GM21423 (cell line): ENCODE results near the gene MPIG6B.

Experiments used
- ATAC-seq: cut with Tn5 transposase; IDR thresholded peaks from one replicate; pipeline ENCODE4 v1.9.1; 2021; ENCODE audit warnings: mild to moderate bottlenecking, moderate library complexity; ENCODE audit not compliant: unreplicated experiment

Gene MPIG6B, protein sequence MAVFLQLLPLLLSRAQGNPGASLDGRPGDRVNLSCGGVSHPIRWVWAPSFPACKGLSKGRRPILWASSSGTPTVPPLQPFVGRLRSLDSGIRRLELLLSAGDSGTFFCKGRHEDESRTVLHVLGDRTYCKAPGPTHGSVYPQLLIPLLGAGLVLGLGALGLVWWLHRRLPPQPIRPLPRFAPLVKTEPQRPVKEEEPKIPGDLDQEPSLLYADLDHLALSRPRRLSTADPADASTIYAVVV

DNA sequence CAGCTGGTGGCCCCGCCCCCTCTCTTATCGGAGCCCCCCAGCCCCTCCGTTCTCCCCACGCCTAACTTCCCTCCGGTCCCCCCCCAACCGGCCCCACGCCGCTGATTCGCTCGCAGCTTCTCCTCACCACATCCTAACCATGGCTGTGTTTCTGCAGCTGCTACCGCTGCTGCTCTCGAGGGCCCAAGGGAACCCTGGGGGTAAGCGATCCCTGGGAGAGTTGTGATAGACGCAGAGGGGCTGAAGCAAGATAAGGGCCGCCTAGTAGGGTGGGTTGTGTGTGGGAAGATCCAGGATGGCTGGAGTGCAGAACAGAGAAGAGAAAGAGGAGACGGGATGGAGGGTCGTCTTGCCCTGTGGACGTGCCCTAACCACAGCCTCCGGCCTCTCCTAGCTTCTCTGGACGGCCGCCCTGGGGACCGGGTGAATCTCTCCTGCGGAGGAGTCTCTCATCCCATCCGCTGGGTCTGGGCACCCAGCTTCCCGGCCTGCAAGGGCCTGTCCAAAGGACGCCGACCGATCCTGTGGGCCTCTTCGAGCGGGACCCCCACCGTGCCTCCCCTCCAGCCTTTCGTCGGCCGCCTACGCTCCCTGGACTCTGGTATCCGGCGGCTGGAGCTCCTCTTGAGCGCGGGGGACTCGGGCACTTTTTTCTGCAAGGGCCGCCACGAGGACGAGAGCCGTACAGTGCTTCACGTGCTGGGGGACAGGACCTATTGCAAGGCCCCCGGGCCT, at the start of gene MPIG6B:
MPIG6B (plus strand) TSS at position 129 of the 735 bp plus-strand sequence; CDS start at position 140, 11 bp downstream.
- ATAC-seq: no peak

DNA sequence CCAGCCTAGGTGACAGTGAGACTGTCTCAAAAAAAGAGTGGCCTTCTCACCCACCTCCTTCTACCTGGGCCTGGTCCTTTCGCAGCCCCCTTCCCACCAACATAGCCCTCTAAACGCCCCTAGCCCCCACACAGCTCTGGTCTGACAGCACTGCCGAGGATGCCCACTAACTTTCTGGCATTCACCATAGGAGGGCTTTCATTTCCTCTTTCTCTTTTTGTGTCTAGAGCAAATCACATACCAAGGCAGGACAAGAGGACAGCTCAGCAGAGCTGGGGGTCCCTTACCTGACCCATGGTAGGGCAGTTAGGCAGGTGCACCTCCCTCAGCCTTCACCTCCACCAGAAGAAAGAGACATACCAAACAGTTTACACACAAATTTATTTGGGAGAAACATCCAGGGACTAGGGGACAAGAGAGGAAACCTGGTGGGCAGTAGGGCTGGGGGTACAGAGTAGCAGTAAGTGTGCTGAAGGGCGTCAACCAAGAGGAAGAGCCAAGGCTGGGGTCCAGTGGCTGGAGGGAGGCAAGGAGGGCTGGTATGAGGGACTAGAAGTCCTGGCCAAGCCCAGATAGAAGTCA, 46.8 kb upstream of the MPIG6B start:
- no peak for ATAC-seq

DNA sequence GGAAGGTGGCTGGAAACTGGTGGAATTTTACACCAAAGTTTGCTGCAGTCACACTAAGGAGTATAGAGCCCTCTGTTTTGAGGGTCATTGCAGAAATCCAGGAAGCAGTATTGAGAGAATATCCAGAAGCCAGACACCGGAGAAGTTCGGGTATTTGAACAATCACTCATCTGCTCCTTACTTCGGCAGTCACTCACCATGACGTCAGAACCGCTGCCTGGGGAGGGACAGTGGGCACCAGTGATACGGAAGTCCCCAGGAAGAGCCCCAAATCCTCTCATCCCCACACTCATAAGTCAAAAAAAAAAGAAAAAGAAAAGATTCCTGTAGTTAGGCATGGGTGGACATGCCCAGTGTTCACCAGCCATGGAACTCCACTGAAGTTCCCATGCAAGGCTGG, 46.3 kb upstream of the MPIG6B start:
- ATAC-seq: no peak

DNA sequence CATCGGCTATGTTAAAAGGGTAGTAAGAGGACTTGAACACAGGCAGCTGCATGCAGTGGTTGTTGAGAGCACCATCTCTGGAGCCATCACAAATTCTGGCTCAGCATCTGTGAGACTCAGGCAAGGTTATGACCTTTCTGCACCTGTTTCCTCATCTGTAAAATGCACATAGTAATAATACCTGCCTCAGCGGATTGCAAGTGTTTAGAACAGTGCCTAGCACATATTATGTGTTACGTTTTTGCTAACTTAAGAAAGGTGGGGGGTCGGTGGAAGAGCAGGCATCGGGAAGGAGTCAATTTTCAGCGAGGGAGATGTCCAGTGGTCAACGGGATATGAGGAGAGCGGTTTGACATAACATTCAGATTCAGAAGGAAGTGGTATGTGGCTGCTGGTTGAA, 45.2 kb upstream of the MPIG6B start:
- ATAC-seq: no peak

DNA sequence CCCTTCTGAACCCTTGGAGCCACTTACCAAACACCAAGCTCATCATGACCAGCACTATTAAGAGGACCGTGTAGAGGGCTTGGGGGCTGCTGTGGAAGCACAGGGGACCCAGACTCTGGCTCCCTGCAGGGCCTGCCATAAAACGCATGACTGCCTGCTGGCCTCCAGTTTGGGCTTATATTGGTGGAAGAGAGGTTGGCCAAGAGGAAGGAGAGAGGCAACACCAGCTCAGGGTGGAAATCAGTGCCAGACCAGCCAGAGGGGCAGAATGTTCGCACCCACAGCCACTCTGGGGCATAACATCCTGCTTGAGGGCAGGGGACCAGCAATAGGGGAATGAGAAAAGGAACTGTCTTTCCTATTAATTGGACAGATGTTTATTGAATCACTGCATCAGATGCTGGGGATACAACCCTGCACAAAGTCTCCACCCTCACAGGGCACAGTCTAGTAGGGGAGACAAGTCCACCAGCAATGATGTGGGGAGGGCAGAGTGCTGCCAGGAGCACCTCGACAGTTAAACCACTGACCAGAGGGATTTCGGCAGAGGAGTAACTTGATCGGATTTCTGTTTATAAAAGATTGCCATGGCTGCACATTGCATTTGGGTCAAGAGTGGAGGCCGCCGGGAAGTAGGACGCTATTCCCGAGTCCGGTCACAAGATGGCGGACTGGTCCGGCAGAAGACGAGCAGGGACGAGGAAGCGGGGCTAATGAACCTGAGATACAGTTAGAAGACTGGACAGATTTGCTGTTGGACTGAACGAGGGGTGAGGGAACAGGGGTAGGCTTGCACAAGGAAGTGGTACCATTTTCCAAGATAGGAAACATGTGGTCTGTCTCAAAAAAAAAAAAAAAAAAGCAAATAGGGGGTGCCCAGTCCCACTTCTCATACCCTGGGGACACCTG, 42.7 kb upstream of the MPIG6B start, which contains the start of gene LY6G5C:
LY6G5C (minus strand) TSS at position 842 of the 909 bp plus-strand sequence; CDS start at position 148, 694 bp downstream.
- no peak for ATAC-seq

DNA sequence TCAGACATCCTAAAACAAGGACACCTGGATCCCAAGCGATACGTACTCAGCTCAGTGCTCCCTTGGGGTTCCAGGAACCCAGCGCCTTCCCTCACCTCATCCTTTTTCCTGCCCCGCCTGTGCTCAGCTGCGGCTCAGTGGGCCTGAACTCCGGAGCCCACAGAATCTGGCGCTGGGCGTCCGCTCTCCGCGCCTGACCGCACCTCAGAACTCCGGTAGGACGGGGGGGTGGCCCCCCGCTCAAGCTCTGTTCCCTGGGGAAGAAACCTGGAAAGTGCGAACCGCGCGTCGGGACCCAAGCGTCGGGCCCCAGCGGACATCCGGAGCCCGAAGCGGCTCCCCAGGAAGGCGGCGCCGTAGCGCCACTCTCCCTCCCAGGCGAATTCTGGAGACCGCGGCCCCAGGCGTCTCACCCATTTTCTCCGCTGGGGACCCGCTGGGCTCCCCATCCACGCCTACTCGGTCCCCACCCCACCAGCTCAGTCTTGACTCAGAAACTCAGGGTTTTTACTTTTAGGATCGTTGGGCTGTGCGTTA, 42.0 kb upstream of the MPIG6B start:
- no peak for ATAC-seq

DNA sequence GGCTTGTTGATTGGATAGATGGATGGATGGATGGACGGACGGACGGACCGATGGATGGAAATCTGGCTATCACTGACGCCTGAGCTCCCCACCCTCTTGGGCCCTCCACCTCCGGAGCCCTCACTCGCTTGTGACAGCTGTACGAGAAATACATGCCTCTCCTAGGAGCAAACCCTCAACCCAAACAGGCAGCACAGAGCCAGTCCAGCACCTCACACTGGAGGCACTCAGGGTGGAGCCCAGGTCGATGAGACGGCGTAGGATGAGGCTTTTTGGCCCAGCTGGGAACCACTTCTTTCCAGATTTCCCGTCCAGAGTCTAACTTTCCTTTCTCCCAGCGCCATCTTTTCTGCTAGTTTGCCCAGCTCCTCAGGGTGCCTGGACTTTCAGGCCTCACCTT, 39.6 kb upstream of the MPIG6B start:
- ATAC-seq: no peak

DNA sequence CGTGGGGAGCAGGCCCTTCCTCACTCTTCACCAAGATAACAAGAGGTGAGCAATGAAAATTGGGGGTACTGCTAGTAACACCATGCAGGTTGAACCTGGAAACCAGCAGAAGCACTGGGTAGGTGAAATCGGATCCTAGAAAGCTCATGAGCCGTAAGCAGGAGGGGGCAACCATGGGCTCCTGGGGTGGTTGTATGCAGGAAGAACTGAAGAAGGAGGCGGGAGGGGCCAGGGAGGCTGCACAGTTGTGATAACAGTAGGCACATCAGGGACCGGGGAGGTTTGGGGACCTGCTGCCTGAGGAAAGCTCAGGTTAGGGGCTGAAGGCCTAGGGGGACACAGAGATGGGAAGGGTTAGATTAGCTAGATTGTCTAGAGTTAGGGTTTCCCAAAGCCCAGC, 36.7 kb upstream of the MPIG6B start:
- ATAC-seq: no peak

DNA sequence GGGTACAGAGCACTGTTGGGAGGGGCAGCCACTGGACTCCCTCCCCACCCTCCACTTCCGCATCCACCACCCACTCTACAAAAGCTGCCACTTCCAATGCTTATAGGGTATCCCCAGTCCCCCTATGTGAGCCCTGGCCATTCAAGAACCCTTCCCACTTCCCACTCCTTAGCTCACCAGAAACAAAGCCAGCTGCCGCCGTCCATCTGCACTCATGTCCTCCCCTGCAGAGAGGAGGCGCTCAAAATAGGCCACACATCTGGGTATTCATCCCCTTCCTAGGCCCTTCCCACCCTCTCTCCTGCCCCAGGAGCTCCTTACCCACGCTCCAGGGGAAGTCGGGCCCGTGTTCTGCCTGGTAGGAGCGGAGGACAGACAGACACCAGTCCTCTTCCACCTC, 35.9 kb upstream of the MPIG6B start:
- no peak for ATAC-seq

DNA sequence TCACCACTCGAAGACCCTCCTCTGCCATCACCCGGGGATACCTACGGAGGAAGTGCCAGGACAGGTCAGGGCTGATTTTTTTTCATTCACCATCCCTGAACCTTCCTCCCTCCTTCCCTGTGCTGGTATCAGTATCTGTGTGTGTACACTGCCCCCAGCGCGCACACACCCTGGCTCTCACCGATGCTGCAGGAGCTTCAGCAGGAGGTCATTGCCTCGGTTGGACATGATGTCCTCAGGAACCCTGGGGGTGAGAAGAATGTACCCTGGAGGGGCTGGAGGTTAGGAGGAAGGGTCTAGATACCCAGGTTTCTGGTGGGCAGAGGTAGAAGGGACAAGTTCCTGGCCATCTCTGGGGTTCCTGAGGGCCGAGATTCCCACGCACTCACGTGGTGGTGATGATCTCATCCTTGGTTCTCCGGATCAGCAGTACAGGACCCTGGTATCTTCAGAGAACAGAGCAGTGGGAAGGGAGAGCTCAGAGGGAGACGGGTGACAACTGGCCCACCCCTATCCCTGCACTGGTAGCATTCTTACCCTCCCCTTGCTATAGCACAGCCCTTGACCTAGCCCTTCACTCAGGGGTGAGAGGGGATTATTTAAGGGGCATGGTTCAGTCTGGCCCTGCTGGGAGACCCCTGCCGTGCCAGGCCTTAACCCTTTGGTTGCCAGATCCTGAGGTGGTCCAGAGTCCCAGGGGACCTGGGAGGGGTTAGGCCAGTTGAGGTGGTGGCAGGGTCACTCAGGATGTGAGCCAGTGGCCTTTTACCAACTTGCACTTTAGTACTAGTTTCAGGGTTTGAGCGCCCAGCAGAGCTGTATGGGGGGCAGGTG, 35.1 kb upstream of the MPIG6B start:
- no peak for ATAC-seq

DNA sequence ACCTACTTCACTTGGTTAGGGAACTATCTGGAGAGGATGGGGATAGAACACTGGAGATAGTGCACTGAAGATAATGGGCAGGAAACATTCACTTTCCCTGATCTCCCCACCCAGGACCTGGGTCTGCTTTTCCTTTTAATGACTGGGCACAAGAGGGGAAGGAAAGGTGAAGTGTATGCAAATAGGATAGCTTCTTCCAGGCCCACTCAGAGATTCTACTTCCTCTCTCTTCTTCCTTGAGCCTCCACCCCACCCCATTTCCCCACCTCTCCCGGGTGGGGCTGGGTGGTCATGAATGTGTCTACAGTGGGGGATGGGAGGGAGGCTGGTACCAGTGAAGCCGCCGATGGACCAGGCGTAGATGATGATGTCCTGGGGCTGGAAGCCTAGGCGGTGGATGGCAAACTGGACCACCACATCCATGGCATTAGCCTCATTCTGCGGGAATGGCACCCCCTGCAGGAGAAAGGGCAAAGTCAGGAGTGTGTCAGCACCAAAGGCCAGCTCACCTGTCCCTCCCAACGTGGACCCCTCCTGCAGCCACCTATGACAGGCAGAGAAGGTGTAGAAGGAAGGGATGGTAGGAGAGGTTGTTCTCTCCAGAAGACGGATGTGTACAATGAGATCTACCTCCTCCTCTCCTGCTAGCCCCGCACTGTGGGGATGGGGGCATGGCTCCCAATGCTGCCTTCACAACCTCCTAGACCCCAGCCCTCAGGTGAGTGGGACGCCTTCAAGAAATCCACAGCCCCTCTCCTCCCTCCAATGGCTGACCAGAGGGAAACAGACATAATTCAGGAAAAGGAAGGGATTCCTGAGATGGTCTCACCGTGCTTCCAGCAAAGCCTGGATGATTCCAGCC, 33.7 kb upstream of the MPIG6B start:
- ATAC-seq: no peak

DNA sequence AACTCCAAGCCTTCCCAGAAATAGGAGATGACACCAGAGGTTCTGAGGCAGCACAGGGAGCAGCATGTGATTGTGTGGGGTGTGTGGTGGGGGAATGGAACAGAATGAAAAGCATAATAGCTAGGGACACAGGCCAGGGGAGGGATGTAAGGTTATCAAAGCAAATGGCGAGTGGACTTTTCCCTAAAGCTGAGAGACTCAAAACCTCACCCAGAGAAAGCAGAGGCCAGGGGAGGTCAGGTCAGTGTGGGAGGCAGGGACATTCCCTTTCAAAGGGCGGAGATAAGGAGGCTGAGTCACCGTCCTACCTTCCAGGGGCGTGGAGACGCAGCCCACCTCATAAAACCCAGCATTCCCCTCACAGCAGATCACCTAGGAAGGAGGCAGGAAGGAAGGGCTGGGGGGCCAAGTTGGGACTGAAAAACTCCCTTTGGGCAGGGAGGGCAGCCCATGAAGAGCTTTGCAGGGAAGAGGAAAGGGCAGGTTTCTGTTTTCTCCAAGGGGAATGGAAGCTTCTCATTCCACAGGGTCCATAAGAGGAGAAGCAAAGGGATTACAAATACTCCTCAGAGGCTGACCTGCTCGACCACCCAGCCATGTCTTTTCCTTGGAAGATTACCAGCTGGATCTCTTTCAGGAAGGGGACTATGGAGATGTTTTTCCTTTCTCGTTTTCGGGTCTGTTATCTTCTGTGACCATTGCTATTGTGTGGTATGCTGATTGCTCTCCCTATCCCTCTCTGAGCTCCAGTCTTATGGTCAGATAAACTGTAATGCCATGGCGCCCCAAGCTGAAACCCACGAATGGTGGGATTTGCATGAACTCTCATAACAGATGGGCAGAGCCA, 32.7 kb upstream of the MPIG6B start:
- no peak for ATAC-seq

DNA sequence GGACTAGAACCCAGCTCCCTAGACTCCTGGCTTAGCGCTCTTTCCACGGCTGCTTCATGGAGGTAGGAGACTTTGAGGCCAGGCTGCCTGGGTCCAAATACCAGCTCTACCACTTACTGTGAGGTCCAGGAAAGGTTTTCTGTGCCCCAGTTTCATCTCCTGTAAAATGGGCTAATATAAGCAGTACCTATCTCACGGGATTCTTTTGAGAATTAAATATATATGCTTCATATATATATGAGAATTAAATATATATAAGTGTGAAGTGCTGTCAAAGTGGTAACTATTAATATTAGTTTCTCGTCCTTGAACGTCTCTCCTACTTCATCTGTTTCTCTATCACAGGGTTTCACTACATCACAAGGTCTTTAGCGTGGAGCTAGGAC, 32.1 kb upstream of the MPIG6B start:
- no peak for ATAC-seq

DNA sequence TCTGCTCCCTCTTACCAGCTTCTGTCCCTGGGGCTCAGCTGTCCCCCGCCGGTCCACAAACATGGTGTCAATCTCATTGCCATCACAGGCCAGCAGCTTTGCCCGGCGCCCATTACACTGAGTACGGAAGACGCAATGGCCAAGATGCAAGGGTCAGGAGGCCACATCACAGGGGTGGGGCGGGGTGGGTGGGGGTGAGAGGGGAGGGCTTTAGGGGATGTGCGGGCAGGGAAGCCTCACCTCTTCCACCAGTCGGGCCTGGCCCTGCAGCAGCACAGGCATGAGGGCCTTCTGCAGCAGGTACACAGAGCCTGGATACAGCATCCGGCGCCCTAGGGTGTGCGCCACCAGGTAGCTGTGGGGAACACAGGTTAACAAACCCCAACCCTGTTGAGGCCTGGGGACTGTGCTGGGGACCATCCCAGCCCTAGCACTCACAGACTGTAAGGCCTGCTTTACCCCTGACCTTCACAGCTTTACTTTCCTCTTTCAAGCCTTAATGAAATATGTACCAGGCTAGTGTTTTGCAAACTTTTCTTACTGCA, 31.5 kb upstream of the MPIG6B start:
- ATAC-seq: no peak

DNA sequence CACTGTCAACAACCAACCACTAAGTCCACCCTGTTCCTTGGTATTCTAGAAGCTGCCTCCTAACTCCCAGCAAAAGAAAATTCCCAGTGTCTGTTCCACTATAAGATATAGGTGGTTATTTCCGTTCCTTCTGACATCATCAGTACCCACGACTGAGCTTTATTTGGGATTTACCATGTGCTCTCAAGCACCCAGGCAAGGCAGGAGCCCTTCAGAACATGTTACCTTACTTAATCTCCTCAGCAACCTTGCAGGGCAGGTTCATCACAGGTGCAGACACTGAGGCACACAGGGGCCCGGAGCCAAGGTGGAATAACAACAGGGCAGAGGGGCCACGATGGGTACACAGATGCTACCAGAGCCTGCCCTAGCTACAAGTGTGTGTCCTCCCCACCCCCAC, 30.8 kb upstream of the MPIG6B start:
- no peak for ATAC-seq

DNA sequence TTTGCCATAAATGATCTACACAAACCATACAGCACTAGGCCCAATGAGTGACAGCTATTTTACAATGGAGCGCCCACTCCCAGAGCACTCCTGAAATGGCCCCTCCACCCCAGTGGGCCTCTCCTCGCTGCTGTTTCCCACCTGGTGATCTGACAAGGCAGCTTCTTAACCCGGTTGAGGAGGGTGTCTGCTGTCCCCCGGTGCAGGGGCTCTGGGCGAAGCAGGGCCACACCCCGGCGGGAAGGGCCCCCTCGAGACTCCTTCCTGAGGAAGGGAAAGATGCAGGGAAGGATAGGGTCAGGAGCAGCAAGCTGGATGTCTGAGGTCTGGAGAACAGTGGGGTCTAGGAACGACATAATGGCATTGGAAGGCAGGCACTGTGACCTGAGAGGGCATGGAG, 30.3 kb upstream of the MPIG6B start:
- ATAC-seq: no peak

DNA sequence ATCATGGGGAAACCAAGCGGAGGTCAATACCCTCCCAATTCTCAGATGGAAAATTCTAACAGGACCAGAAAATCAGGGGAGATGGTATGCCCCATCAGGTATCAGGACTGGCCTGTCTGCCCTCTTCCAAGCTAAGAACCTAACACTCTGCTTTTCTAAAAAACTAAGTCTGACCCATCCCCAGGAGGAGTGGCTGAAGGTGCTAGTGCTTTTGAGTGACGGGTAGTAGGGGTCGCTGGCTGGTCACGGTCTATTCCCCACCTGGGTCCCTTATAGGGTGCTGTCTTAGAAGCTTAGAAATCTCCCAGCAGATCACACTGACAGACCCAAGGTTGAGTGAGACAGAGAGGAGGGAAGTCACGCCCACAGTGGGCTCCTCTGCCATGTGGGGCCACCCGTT, 29.6 kb upstream of the MPIG6B start:
- no peak for ATAC-seq

DNA sequence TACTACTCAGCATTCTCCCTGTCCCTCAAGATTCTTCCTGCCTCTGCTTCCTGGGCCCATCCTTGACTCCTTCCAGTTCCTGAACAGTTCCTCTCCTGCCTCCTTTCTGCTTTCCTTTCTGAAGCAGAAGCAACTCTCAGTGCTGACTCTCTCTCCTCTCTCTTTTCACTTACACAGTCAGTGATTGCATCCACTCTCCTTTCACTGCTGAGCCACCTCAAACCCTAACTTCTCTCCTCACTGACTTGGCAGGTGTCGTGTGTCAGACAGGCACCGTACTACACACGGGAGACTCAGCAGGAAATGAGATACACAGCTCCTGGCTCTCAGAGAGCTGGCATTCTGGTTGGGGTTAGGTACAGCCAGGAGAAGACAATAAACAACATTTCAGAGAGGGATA, 25.6 kb upstream of the MPIG6B start:
- ATAC-seq: no peak
